GM12878 (cell line): Measurements from ENCODE around the gene ALG12. TPM values are rescaled to one million over a fixed set of nuclear protein-coding genes. Genes with fewer than 3 reads are reported as not detected.
A peak's percentile ranks its signal among the peaks of the same experiment; 100 is the strongest.

ENCODE experiments used
- ATAC-seq: fragments of 200-7000 bp; cut with Tn5 transposase; 3 replicates; pipeline ENCODE4 v1.9.1; 2020; ENCODE audit warnings: mild to moderate bottlenecking, moderate library complexity
- BruUV-seq: library from RNA; stranded (reverse); fragments of 400-500 nt; replicated peaks from 2 replicates; lab custom pipeline; 2021; lab: Mats Ljungman, UMichigan
- CTCF ChIA-PET: fragments of 300-600 bp; sonication (Branson Sonifier 250); formaldehyde crosslinking; extraction: SDS; loops from one replicate; lab custom pipeline; 2021; ENCODE audit warnings: inconsistent platforms; lab: Yijun Ruan, JAX
- POLR2A ChIA-PET: fragments of 350-600 bp; formaldehyde crosslinking; extraction: SDS; loops from one replicate; lab custom pipeline; 2021; ENCODE audit warnings: inconsistent platforms; lab: Charles Lee
- RAD21 ChIA-PET: fragments of 300-600 bp; sonication (Branson Sonifier 250); formaldehyde crosslinking; loops from one replicate; lab custom pipeline; 2023; ENCODE audit warnings: antibody characterized with exemption; ENCODE audit not compliant: unreplicated experiment; lab: Charles Lee
- SMC1A ChIA-PET: fragments of 300-600 bp; sonication (Branson Sonifier 250); formaldehyde crosslinking; loops from one replicate; lab custom pipeline; 2023; ENCODE audit not compliant: unreplicated experiment, uncharacterized antibody; lab: Charles Lee
- DNase-seq: peaks from one replicate; pipeline ENCODE4 v3.0.0-alpha.2; 2011; ENCODE audit warnings: low read depth, low spot score
- FAIRE-seq: peaks from 3 replicates; lab custom pipeline; 2011; peaks lifted over from hg19 to GRCh38; lab: Jason Lieb, UNC
- H2AFZ ChIP-seq: 2 replicates; pipeline ENCODE4 v1.6.0; 2011; ENCODE audit warnings: low read depth, low read length, control low read depth; ENCODE audit not compliant: control insufficient read depth
- H3K27ac ChIP-seq: 2 replicates; pipeline ENCODE4 v1.5.1; 2011; ENCODE audit warnings: control low read depth; ENCODE audit not compliant: control insufficient read depth, insufficient read depth
- H3K27me3 ChIP-seq, 2 experiments: replicated peaks in 1 of 2; 2 replicates each; pipeline versions ENCODE4 v1.6.0 to v1.6.1; 2011; ENCODE audit warnings: low read length in 1 of 2; ENCODE audit not compliant: control insufficient read depth in 2 of 2, insufficient read depth in 2 of 2
- H3K36me3 ChIP-seq, 2 experiments: 2 replicates each; pipeline ENCODE4 v1.5.1; 2011; ENCODE audit warnings: low read length in 1 of 2; ENCODE audit not compliant: control insufficient read depth in 2 of 2, insufficient read depth in 2 of 2
- H3K4me1 ChIP-seq: 2 replicates; pipeline ENCODE4 v1.6.1; 2011; ENCODE audit warnings: mild to moderate bottlenecking, low read length, moderate library complexity, mixed read lengths; ENCODE audit not compliant: control insufficient read depth, insufficient read depth
- H3K4me2 ChIP-seq: 2 replicates; pipeline ENCODE4 v1.6.0; 2011; ENCODE audit warnings: control low read depth; ENCODE audit not compliant: control insufficient read depth, insufficient read depth
- H3K4me3 ChIP-seq: fragments of 200-600 bp; sonication (generic); 2 replicates; pipeline ENCODE4 v1.5.1; 2016
- H3K79me2 ChIP-seq: 2 replicates; pipeline ENCODE4 v1.6.0; 2011; ENCODE audit warnings: low read length; ENCODE audit not compliant: control insufficient read depth, insufficient read depth
- H3K9ac ChIP-seq: 2 replicates; pipeline ENCODE4 v1.8.0; 2011; ENCODE audit warnings: low read length, control low read depth, mixed read lengths; ENCODE audit not compliant: control insufficient read depth, insufficient read depth
- H3K9me3 ChIP-seq: replicated peaks from 3 replicates; pipeline ENCODE4 v1.5.1; 2011; ENCODE audit warnings: mild to moderate bottlenecking, low read length; ENCODE audit not compliant: control insufficient read depth, insufficient read depth
- H4K20me1 ChIP-seq: 2 replicates; pipeline ENCODE4 v1.6.0; 2011; ENCODE audit not compliant: control insufficient read depth, insufficient read depth
- BCL3 ChIP-seq: IDR thresholded peaks from 2 replicates; pipeline ENCODE4 v1.6.1; 2011; ENCODE audit warnings: borderline replicate concordance, low read depth, mild to moderate bottlenecking, moderate library complexity, low read length; ENCODE audit not compliant: insufficient read depth, poor library complexity, severe bottlenecking
- BRCA1 ChIP-seq: IDR thresholded peaks from 2 replicates; pipeline ENCODE4 v1.6.1; 2011; ENCODE audit warnings: low read depth, low read length, improper control_type of control experiment
- CBFB ChIP-seq: IDR thresholded peaks from 2 replicates; pipeline ENCODE4 v1.6.1; 2016; ENCODE audit warnings: antibody characterized with exemption, low read depth
- EED ChIP-seq: sonication (generic); IDR thresholded peaks from 2 replicates; pipeline ENCODE4 v1.6.1; 2016; ENCODE audit warnings: antibody characterized with exemption, low read depth
- HDAC6 ChIP-seq: fragments of 200-600 bp; sonication (generic); IDR thresholded peaks from one replicate; pipeline ENCODE4 v1.8.0; 2017; ENCODE audit warnings: antibody characterized with exemption; ENCODE audit not compliant: unreplicated experiment
- MEF2A ChIP-seq: IDR thresholded peaks from 2 replicates; pipeline ENCODE4 v1.6.1; 2011; ENCODE audit warnings: low read depth, mild to moderate bottlenecking, low read length, moderate library complexity; ENCODE audit not compliant: insufficient read depth
- MEF2B ChIP-seq: fragments of 450-650 bp; IDR thresholded peaks from 2 replicates; pipeline ENCODE4 v1.6.1; 2018; ENCODE audit warnings: mild to moderate bottlenecking, moderate library complexity; ENCODE audit not compliant: partially characterized antibody, poor library complexity, severe bottlenecking
- NBN ChIP-seq: fragments of 450-650 bp; IDR thresholded peaks from 2 replicates; pipeline ENCODE4 v1.6.1; 2016
- RAD21 ChIP-seq: IDR thresholded peaks from 2 replicates; pipeline ENCODE4 v1.6.1; 2011; ENCODE audit warnings: mild to moderate bottlenecking, low read depth, low read length, moderate library complexity; ENCODE audit not compliant: insufficient read depth
- RBBP5 ChIP-seq: fragments of 200-600 bp; sonication (generic); conservative IDR thresholded peaks from 2 replicates; pipeline ENCODE4 v1.6.1; 2016
- SIN3A ChIP-seq: IDR thresholded peaks from 2 replicates; pipeline ENCODE4 v1.6.1; 2012; ENCODE audit warnings: low read depth, low read length, improper control_type of control experiment
- SP1 ChIP-seq: IDR thresholded peaks from one replicate; pipeline ENCODE4 v1.6.1; 2011; ENCODE audit warnings: low read depth, low read length
- SUPT20H ChIP-seq: IDR thresholded peaks from 2 replicates; pipeline ENCODE4 v1.6.1; 2011; ENCODE audit warnings: low read depth, mild to moderate bottlenecking, low read length, moderate library complexity, borderline replicate concordance; ENCODE audit not compliant: control insufficient read depth
- YBX1 ChIP-seq: fragments of 450-650 bp; IDR thresholded peaks from 2 replicates; pipeline ENCODE4 v1.6.1; 2016; ENCODE audit warnings: antibody characterized with exemption
- ZNF207 ChIP-seq: fragments of 450-650 bp; IDR thresholded peaks from 2 replicates; pipeline ENCODE4 v1.6.1; 2014; ENCODE audit warnings: antibody characterized with exemption, mild to moderate bottlenecking, borderline replicate concordance
- WGBS: methylation state at CpG from one replicate; pipeline ENCODE4 v1.1.6; 2016; ENCODE audit warnings: low lambda C conversion rate; ENCODE audit not compliant: insufficient replicate concordance, insufficient coverage; ENCODE audit errors: missing lambda C conversion rate; 5-methylcytosine and 5-hydroxymethylcytosine counted together
- in situ Hi-C: fragments of 300-500 bp; cut with MboI; formaldehyde crosslinking; loops from 9 replicates; pipeline ENCODE4 v1.14.3; 2018; ENCODE audit warnings: mixed read lengths
- intact Hi-C: fragments of 100-400 bp; cut with micrococcal nuclease; formaldehyde crosslinking; loops from one replicate; pipeline ENCODE4 v1.14.2; 2022; ENCODE audit not compliant: unreplicated experiment
- polyA plus RNA-seq, 11 experiments: library from polyadenylated mRNA; depleted of rRNA in 4 of 11; unstranded in 6 of 11; stranded (reverse) in 5 of 11; fragments of >200 nt; fragmentation: Nextera tagmentation in 4 of 11; fragmentation: Illumina TruSeq in 1 of 11; extraction: Ambion mirVana in 4 of 11; extraction: Trizol in 1 of 11; gene quantifications; 1 replicate in 1 of 11; 2 replicates in 10 of 11; pipeline versions ENCODE4 v1.2.1 to v1.2.3, GENCODE V29; 2011 to 2016; ENCODE audit warnings: inconsistent platforms in 2 of 11, missing spikeins in 2 of 11, low read depth in 1 of 11
- total RNA-seq, 4 experiments: library from RNA; depleted of rRNA in 3 of 4; stranded (reverse); fragments of >200 nt in 3 of 4; fragmentation: Illumina TruSeq in 1 of 4; extraction: Trizol in 1 of 4; gene quantifications; 2 replicates each; pipeline versions ENCODE4 v1.2.1 to v1.2.3, GENCODE V29; 2013 to 2021
- TF ChIP-seq, protein P1 (sequence below): IDR thresholded peaks from 2 replicates; pipeline ENCODE4 v1.6.1; 2012; ENCODE audit warnings: mild to moderate bottlenecking, low read depth, low read length
- TF ChIP-seq, protein P2 (sequence below): fragments of 450-650 bp; IDR thresholded peaks from 2 replicates; pipeline ENCODE4 v1.6.1; 2016; ENCODE audit warnings: mild to moderate bottlenecking
- TF ChIP-seq, protein P3 (sequence below): IDR thresholded peaks from 2 replicates; pipeline ENCODE4 v1.6.1; 2012; ENCODE audit warnings: low read depth, low read length, improper control_type of control experiment

The ALG12 gene
- total and polyA plus RNA-seq, 10 of the 15 experiments (the other 5 are each of a cell fraction or from before 2014, with no cell fraction given) = 0.22 to 23.4 (median 6.6) TPM

DNA sequence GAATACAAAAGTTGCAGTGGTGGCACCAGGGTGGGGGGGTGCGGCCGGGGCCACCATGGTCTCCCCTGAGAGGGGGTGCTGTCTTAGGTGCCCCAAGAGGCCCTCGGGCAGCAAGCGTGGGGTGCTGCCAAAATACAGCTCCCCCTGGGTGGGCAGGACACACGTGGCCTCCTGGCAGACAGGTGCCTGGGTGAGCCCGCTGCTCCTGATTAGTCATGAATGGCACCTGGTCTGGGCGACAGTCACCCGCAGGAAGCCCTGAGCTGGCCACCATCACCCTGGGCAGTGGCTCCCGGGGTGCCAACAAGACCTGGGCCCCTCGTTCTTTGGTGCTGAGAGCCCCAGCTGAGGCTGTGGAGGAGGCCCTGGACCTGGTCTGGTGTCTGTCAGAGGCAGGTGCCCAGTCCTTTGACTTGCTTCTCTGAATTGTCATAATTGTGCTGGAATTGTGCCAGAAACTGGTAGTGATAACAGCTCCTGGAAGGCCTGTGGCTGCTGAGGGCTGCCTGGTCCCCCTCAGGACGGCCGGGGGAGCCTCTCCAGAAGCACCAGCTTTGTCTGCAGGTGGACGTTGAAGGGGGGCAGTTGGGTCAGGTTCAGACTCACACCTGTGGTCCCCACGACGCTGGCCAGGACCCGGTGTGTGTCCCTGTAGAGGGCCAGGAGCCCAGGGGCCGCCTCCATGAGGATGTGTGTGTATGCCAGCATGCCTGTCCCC, 14.8 kb downstream of the ALG12 start:
- 91% methylated on average over 17 of the region's 17 CpGs for WGBS
- no peak overlapping the region for H3K27ac ChIP-seq
- H3K4me1 ChIP-seq = no peaks in the 10 kb centered on the region
- H4K20me1 ChIP-seq = no peaks in the 10 kb centered on the region
- TSS peak; percentile 24 for BruUV-seq
- H3K36me3 ChIP-seq = peaks cover 0 to 17% of the 10 kb centered on the region in 2 experiments; a peak in 3 of 4 replicates
- SMC1A ChIA-PET = no interaction called here
- intact Hi-C loops (no loop called here), in situ Hi-C loops (no loop called here)
- DNase-seq (no peak), ATAC-seq (no peak), FAIRE-seq (no peak)
- POLR2A ChIA-PET = no interaction called here
- no peak overlapping the region for H3K4me3 ChIP-seq
- no peaks in the 10 kb centered on the region; the same call in 2 of the 3 replicates for H3K9me3 ChIP-seq
- H3K27me3 ChIP-seq = no peaks in the 10 kb centered on the region
- RAD21 ChIA-PET = no interaction called here
- no peaks in the 10 kb centered on the region for H3K79me2 ChIP-seq
- CTCF ChIA-PET = no interaction called here
- no peak overlapping the region for H2AFZ ChIP-seq
- no peak overlapping the region for H3K9ac ChIP-seq
- H3K4me2 ChIP-seq = no peak overlapping the region
- TF ChIP-seq SIN3A (no peak), CBFB (no peak), RAD21 (no peak), YBX1 (no peak), BCL3 (no peak), SUPT20H (no peak), ZNF207 (no peak), BRCA1 (no peak), RBBP5 (no peak), HDAC6 (no peak), EED (no peak), MEF2A (no peak), NBN (no peak), MEF2B (no peak), SP1 (no peak)
- TF ChIP-seq, protein P1, sequence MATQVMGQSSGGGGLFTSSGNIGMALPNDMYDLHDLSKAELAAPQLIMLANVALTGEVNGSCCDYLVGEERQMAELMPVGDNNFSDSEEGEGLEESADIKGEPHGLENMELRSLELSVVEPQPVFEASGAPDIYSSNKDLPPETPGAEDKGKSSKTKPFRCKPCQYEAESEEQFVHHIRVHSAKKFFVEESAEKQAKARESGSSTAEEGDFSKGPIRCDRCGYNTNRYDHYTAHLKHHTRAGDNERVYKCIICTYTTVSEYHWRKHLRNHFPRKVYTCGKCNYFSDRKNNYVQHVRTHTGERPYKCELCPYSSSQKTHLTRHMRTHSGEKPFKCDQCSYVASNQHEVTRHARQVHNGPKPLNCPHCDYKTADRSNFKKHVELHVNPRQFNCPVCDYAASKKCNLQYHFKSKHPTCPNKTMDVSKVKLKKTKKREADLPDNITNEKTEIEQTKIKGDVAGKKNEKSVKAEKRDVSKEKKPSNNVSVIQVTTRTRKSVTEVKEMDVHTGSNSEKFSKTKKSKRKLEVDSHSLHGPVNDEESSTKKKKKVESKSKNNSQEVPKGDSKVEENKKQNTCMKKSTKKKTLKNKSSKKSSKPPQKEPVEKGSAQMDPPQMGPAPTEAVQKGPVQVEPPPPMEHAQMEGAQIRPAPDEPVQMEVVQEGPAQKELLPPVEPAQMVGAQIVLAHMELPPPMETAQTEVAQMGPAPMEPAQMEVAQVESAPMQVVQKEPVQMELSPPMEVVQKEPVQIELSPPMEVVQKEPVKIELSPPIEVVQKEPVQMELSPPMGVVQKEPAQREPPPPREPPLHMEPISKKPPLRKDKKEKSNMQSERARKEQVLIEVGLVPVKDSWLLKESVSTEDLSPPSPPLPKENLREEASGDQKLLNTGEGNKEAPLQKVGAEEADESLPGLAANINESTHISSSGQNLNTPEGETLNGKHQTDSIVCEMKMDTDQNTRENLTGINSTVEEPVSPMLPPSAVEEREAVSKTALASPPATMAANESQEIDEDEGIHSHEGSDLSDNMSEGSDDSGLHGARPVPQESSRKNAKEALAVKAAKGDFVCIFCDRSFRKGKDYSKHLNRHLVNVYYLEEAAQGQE = no peak
- TF ChIP-seq, protein P2, sequence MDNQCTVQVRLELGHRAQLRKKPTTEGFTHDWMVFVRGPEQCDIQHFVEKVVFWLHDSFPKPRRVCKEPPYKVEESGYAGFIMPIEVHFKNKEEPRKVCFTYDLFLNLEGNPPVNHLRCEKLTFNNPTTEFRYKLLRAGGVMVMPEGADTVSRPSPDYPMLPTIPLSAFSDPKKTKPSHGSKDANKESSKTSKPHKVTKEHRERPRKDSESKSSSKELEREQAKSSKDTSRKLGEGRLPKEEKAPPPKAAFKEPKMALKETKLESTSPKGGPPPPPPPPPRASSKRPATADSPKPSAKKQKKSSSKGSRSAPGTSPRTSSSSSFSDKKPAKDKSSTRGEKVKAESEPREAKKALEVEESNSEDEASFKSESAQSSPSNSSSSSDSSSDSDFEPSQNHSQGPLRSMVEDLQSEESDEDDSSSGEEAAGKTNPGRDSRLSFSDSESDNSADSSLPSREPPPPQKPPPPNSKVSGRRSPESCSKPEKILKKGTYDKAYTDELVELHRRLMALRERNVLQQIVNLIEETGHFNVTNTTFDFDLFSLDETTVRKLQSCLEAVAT = no peak
- TF ChIP-seq, protein P3, sequence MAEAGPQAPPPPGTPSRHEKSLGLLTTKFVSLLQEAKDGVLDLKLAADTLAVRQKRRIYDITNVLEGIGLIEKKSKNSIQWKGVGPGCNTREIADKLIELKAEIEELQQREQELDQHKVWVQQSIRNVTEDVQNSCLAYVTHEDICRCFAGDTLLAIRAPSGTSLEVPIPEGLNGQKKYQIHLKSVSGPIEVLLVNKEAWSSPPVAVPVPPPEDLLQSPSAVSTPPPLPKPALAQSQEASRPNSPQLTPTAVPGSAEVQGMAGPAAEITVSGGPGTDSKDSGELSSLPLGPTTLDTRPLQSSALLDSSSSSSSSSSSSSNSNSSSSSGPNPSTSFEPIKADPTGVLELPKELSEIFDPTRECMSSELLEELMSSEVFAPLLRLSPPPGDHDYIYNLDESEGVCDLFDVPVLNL = no peak
